Prostate gland (tissue), 2 donors: Measurements from ENCODE around the gene FRRS1.

Experiments used
- CTCF ChIP-seq, 4 experiments: fragments of 200-600 bp in 2 of 4; fragments of 450-650 bp in 2 of 4; sonication (generic) in 2 of 4; IDR thresholded peaks; 1 replicate in 3 of 4; 2 replicates in 1 of 4; pipeline ENCODE4 v1.5.1; 2016 to 2019; ENCODE audit warnings: antibody characterized with exemption in 4 of 4, mild to moderate bottlenecking in 2 of 4, moderate library complexity in 2 of 4
- POLR2A ChIP-seq: fragments of 450-650 bp; IDR thresholded peaks from one replicate; pipeline ENCODE4 v1.6.1; 2016; ENCODE audit warnings: antibody characterized with exemption, mild to moderate bottlenecking
- POLR2AphosphoS5 ChIP-seq: sonication (generic); formaldehyde crosslinking; IDR thresholded peaks from one replicate; pipeline ENCODE4 v1.6.1; 2017; ENCODE audit warnings: antibody characterized with exemption

GRCh38 chr1:99705385-99705784 lies 61.0 kb downstream of the FRRS1 start:
- no peak for TF ChIP-seq CTCF (IDR thresholded peaks at IDR 0.05)
- no peak for TF ChIP-seq POLR2AphosphoS5
- no peak for TF ChIP-seq POLR2A
